ENCODE data around the gene MCUB.
A peak's percentile ranks its signal among the peaks of the same experiment; 100 is the strongest.
"Not testable (repeated sequence)": the region's sequence is repeated elsewhere in the genome, so short reads cannot be mapped to it uniquely, and the experiment has no call there.

The MCUB gene

DNA sequence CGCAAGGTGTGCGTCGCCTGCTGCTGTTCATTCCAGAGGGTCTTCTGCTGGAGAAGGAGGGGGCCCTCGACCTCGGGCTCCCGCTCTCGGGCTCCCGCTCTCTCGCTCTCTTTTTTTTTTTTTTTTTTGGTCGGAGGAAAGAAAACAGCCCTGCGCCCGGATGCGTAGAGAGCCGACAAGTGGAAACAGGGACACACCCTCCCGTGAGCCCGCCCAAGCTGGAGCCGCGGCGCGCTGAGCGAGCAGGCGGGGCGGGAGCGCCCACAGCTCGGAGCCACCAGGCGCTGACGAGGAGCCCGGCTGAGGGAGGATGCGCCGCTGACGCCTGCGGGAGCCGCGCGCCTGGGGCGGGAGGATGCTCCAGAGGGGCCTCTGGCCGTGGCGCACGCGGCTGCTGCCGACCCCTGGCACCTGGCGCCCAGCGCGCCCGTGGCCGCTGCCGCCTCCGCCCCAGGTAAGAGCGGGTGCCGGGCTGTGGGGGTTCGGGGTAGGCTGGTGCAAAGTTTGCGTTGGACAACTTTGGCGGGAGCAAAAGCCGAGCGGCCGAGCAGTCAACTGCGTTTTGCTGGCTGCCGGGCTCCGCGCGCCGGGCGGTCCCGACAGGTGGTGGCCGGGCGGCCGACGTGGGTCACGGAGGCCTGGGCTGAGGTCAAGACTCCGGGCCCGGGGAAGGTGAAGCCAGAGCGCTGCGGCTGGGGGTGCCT, at the start of gene MCUB:
TSS of gene MCUB (plus strand) at position 264 of the 704 bp plus-strand sequence. CDS start at position 356, 92 bp downstream.
- peak; percentile 89 for DNase-seq (ENCODE audit: low read depth)

DNA sequence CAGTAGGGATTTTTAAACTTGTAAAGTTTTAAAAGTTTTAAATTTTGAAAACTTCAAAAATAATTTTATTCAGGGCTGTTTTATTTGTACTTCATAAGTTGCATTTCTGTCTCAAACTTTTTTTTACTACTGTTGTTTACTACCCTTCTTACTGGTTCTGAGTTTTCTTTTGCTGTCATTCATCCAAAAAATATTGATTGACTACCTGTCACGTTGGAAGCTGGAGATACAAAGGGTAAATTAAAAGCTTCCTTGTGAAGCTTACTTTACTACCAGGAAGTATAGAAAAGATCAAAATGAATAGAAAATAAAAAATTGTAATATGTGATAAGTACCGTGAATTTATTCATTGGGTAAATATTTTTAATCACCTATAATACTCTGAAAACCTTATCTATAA, 49.4 kb upstream of the MCUB start:
- no peak for DNase-seq (ENCODE audit: low read depth)

DNA sequence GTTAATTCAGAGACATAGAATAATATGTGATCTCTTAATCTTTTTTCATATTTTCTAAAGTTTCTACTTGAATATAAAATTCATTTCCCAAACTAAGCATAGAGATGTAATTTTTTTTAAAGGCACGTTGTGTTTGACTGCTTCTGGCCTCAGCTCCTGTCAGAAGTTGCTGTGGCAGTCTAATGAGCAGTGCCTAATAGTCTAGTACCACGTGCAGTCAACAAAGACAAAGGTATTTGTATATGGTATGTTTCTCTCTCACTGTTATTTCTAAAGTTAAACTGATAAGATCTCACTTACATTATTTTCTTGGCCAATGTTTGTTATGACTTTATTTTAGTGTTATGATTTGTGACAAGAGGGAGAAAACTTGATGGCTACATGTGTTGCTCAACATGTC, 48.6 kb upstream of the MCUB start:
- no peak for DNase-seq (ENCODE audit: low read depth)

GRCh38 chr4:109513368-109513767, 46.7 kb upstream of the MCUB start:
- not testable (repeated sequence) for DNase-seq (ENCODE audit: low read depth)

GRCh38 chr4:109532182-109532581, 27.9 kb upstream of the MCUB start:
- DNase-seq (ENCODE audit: low read depth) = no peak

DNA sequence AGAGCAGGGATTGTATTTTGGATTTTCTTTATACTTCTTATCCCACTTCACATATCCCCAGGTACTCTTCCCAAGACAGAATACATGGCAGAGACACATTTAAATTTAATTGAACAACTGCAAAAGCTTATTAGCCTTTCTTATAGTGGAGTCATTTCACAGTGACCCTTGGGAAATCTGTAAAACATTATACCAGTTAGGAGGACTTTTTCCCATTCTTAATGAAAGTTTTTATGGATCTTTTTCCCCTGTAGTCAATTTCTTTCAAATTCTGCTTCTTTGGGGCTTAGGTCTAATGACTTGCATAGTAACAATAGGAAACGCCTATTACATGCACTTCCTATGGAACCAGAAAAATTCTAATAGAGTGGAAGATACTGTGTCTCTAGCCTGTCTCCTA, 14.6 kb upstream of the MCUB start:
- DNase-seq (ENCODE audit: low read depth) = no peak

- DNase-seq (ENCODE audit: low read depth) = no peak
These were observed 12.7 kb upstream of the MCUB start for GRCh38 chr4:109547394-109547793.

DNA sequence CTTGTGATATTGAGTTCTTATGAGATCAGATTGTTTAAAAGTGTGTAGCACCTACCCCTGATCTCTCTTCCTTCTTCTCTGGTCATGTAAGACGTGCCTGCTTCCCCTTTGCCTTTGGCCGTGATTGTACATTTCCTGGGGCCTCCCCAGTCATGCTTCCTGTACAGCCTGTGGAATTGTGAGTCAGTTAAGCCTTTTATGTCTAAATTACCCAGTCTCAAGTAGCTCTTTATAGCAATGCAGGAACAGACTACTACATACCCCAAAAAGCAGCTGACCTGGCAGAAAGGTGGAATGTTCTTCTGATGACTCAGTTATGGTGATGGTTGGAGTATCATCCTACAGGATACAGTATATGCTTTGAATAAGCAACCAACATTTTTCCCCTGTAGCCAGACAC, 11.4 kb upstream of the MCUB start:
- DNase-seq (ENCODE audit: low read depth) = peak; percentile 35

DNA sequence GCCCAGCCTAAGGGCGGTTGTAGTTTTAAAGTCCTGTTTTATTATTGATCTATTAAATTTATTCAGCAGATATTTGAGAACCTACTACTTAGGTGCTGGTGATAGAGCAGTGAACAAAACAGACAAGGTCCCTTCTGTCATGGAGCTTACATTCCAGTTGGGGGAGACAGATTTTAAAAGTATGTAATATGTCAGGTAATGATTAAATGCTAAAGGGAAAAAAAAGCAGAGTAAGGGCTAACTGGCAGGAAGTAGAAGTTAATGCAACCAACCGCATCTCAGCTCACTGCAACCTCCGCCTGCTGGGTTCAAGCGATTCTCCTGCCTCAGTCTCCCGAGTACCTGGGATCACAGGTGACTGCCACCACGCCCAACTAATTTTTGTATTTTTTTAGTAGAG, 7.8 kb upstream of the MCUB start:
- no peak for DNase-seq (ENCODE audit: low read depth)

DNA sequence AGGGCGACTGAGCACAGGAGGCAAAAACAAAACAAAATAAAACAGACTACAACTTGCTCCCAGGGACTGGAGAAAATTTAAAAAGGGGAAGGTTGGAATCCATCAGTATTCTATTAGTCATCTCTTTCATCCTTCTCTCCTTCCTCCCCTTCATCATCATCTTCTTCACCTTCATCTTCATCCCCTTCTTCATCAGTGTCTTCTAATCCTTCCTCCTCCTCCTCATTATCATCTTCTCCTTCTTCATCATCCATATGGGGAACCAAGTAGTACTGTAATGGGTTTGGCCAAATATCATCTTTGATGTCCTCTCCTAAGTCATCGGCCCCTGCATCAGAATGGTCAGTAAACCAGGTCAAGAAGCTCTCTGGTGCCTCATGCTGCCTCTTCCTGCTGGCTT, 6.9 kb upstream of the MCUB start:
- DNase-seq (ENCODE audit: low read depth) = no peak

DNA sequence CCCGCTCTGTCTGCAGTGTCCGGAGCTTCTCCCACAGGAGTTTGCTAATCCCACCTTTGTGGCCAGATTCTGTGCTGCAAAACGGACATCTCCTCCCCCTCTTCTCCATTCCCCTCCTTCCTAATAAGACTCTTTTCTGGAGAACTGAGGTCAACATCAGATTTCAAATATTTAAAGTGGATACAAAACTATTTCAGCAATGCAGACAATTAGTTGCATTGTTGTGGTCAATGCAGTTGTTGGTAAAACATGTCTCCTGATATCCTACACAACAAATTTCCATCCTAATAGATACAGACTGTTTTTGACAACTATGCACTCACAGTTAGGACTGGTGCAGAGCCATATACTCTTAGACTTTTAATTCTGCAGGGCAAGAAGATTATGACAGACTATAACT, 5.1 kb upstream of the MCUB start:
- DNase-seq (ENCODE audit: low read depth) = no peak

GRCh38 chr4:109557433-109557832, 2.6 kb upstream of the MCUB start:
- DNase-seq (ENCODE audit: low read depth) = no peak

GRCh38 chr4:109558095-109558494, 2.0 kb upstream of the MCUB start:
- DNase-seq (ENCODE audit: low read depth) = not testable (repeated sequence)

DNA sequence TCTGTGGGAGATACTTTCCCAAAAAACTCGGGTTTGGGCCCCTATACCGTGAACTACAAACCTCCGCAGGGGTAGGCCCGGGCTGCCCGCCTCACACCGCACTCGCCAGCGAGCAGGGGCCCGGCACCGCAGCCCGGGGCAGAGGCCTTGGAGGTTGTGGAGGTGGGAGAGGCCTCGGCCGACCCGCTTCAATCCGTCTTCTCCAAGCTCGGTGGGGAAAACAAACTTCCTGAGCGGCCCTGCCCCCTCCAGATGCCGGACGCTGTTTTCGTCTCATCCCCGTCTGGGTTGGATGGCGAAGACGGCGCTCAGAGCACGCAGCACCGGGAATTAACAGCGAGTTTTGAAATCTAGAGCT, 442 bp upstream of the MCUB start:
- no peak for DNase-seq (ENCODE audit: low read depth)

- DNase-seq (ENCODE audit: low read depth) = peak; percentile 72
These were observed 828 bp downstream of the MCUB start for GRCh38 chr4:109560687-109561461.

DNA sequence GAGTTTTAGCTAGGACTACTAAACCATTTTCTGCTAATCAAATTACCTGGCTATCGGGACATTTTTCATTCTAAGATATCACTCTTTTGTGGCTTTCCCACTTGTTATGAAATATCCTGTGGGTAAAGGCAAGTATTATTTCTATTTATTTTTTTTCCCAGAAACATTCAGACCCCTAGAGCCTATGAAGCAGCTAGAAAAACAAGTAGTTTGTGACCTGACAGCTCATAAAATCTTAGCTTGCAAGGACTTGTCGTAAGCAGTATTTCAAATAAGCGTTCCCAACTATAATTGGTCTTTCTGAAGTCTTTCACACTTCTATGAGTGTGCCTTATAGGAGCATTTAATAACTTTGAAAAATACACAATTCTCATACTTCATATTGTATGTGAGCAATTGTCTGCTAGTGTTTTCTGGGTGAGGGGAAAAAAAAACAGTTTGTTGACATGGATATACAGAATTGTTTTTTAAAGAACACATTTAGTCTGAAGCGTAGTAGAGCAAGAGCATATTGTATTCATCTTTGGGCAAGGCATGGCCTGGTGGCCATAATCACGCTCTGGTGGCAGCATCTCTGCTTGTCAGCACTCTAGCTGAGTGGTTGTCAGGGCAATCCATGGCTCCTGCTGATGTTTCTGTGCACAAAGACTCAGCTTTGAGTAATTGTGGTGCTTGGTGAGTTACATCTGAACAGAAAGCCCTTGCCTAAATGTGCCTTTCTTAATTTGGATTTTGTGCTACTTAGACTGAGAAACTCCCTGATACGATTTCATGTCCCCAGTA, 2.6 kb downstream of the MCUB start:
- DNase-seq (ENCODE audit: low read depth) = no peak

- DNase-seq (ENCODE audit: low read depth) = no peak
These were observed 11.4 kb downstream of the MCUB start for GRCh38 chr4:109571494-109571893.

GRCh38 chr4:109572154-109572553, 12.1 kb downstream of the MCUB start:
- DNase-seq (ENCODE audit: low read depth) = no peak

DNA sequence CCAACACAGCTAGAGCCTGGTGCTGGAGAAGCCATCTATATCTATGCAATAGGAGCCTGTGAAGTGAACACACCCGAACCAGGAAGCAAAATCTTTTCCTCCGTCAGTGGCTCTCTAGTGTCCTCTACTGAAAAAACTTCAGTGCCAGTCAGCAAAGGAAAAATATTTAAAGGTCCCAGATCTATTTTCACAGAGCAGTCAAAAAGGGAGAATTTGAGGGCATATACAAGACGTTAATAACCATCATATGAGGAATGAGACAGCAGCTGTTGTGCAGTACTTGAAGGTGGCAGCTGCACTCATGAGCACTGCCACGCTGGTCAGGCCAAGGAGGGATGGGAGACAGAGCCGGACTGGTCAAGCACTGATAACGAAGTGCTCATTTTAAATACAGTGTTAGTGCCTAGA, 14.4 kb downstream of the MCUB start:
- peak; percentile 2 for DNase-seq (ENCODE audit: low read depth)

DNA sequence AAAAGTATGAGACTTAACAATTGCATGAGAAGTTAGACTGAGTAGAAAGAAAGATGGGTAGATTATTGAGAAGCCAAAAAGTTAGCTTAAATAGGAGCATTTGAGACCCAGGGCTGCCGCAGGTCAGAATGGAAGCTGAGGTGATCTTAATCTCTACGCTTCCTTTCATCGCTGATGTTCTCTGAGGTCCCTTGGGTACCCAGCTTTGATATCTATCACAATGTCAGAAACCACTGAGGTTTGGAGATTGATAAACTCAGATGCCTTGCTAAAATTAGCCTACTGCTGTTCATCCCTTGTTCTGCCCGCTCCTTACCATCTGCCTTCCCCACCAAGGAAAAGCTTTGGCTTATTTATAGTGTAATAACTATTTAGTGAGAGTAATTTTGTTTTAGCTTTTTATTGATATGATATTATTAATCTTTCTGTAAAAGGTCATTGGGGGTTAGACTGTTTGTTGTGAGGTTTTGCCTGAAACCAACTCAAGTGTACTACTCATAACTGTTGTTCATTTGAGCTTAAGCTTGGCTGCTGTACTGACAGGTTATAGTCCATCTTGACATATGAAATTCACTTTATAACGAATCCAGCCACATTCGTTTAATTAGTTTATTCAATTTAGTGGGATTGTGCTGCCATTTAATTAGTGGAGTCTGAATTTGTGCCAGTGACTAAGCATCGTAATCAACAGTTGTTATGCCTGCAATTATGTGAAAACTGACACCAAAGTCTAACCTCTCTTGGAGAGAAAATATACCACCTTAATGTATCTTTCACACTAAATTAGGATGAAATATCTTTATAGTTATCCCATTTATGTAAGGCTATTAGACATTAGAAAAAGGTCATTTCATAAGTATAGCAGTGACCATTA, 15.1 kb downstream of the MCUB start:
- DNase-seq (ENCODE audit: low read depth) = no peak

DNA sequence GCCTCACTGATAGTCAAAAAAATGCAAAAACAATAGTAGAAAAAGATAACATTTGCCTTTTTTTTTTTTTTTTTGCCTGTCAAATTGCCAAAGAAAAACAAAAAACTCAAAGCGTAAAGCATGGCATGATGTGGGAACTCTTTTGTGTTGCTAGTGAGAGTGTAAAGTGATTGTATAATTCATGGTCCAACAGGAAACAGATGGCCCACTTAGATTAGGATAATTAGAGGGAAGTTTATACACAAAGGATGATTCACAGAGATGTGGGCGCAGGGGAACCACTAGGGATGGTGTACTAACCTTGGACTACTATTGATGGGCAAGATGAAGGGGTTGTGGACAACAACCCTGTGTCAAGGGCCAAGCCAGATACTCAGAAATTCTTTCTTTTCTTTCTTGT, 16.4 kb downstream of the MCUB start:
- no peak for DNase-seq (ENCODE audit: low read depth)

- no peak for DNase-seq (ENCODE audit: low read depth)
These were observed 18.8 kb downstream of the MCUB start for GRCh38 chr4:109578846-109579245.

Measured in fibroblast of gingiva (primary cell).